ENCODE results near the gene KIF13A.
"Not testable (repeated sequence)": the region's sequence is repeated elsewhere in the genome, so short reads cannot be mapped to it uniquely, and the experiment has no call there.

Gene KIF13A

DNA sequence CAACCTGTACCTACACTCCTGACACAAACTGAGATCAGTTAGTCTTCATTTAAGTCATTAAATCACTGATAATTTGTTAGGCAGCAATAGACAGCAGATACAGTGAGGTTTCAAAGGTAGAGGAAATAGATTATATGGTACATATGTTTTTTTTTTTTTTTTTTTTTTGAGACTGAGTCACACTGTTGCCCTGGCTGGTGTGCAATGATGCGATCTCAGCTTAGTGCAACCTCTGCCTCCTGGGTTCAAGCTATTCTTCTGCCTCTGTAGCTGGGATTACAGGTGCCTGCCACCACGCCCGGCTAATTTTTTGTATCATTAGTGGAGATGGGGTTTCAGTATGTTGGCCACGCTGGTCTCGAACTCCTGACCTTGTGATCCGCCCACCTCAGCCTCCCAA is 38.2 kb upstream of the KIF13A start:
- no peak for DNase-seq (ENCODE audit: low read depth)
- H3K4me3 ChIP-seq (ENCODE audit: low read length), result no peak overlapping the region
- TF ChIP-seq, protein P1, sequence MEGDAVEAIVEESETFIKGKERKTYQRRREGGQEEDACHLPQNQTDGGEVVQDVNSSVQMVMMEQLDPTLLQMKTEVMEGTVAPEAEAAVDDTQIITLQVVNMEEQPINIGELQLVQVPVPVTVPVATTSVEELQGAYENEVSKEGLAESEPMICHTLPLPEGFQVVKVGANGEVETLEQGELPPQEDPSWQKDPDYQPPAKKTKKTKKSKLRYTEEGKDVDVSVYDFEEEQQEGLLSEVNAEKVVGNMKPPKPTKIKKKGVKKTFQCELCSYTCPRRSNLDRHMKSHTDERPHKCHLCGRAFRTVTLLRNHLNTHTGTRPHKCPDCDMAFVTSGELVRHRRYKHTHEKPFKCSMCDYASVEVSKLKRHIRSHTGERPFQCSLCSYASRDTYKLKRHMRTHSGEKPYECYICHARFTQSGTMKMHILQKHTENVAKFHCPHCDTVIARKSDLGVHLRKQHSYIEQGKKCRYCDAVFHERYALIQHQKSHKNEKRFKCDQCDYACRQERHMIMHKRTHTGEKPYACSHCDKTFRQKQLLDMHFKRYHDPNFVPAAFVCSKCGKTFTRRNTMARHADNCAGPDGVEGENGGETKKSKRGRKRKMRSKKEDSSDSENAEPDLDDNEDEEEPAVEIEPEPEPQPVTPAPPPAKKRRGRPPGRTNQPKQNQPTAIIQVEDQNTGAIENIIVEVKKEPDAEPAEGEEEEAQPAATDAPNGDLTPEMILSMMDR (conservative IDR thresholded peaks at IDR 0.05; ENCODE audit: low read depth, low read length), result no peak

DNA sequence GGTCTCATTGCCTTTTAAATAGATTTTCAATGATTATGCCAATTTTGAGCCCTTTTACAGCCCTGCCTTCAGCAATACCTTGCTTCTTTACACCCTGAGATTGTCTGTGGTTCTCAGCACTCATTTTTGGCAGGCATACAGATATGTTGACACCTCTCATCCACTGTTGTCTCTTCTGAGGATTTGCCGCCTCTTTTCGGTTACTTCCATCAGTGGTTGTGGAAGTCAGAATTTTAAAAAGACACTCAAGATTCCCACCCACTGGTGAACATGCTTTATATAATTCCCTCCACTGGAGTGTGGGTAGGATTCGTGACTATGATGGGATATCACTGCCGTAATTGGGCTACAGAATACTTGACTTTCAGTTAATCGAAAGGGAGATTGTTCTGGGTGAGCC is 37.4 kb upstream of the KIF13A start:
- TF ChIP-seq, protein P1 (conservative IDR thresholded peaks at IDR 0.05; ENCODE audit: low read depth, low read length), result no peak
- H3K4me3 ChIP-seq (ENCODE audit: low read length), result no peak overlapping the region
- no peak for DNase-seq (ENCODE audit: low read depth)

DNA sequence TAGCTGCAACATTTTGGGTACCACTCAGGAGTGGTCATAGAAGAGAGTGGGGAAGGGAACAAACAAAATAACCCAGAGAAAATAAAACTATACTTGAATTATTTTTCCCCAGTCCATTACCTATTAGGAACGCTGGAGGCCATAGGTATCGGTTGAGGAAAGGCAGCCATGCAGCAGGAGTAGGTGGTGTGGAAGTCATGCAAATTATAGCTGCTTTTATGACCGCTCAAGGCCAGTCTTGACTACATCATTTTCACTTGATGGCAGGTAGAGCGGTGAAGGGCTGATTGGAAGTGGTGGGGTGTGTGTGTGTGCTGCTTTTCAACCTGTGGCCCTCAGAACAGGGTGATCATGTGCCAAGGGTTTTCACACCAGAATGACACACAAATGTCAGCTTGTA is 36.5 kb upstream of the KIF13A start:
- TF ChIP-seq, protein P1 (conservative IDR thresholded peaks at IDR 0.05; ENCODE audit: low read depth, low read length), result no peak
- no peak overlapping the region for H3K4me3 ChIP-seq (ENCODE audit: low read length)
- no peak for DNase-seq (ENCODE audit: low read depth)

DNA sequence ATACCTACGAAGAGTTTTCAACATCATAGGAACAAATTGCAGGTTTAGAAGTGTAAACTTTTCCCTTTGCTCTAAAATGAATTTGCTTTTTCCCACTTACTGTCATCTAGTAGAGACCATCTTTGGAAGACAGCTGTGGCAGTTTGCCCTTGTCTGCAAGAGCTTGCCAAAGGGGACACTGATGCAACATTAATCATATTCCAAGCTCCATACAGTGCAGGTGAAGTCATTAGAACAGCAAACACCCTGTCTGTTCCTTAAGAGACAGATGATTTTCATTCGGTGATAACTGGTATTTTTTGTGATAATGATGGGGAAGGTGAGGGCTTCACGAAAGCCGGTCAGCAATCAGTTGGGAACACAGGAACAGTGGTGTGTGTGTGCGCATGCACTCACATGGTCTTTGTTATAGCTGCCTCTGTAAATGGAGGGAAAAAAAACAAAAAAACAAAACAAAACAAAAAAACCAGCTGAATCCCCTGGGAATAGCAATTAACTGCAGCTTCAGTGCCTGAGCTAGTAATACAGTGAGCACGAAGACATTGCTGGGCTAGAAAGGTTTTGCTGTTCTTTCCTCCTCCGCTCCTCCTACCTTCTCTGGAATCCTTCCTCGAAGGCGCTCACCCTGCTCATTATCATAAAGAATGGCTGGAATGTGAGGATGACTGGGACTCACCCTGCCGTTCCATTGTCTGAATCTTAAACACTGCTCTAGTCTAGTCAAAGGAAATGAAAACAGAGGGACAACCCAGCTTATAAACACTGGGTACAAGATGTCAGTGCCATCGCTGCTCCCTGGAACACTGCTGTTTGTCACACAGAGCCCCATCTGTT is 35.2 kb upstream of the KIF13A start:
- peak; percentile 24 for DNase-seq (ENCODE audit: low read depth)
- H3K4me3 ChIP-seq (ENCODE audit: low read length), result peak overlapping the region; percentile 24
- TF ChIP-seq, protein P1 (conservative IDR thresholded peaks at IDR 0.05; ENCODE audit: low read depth, low read length), result no peak

DNA sequence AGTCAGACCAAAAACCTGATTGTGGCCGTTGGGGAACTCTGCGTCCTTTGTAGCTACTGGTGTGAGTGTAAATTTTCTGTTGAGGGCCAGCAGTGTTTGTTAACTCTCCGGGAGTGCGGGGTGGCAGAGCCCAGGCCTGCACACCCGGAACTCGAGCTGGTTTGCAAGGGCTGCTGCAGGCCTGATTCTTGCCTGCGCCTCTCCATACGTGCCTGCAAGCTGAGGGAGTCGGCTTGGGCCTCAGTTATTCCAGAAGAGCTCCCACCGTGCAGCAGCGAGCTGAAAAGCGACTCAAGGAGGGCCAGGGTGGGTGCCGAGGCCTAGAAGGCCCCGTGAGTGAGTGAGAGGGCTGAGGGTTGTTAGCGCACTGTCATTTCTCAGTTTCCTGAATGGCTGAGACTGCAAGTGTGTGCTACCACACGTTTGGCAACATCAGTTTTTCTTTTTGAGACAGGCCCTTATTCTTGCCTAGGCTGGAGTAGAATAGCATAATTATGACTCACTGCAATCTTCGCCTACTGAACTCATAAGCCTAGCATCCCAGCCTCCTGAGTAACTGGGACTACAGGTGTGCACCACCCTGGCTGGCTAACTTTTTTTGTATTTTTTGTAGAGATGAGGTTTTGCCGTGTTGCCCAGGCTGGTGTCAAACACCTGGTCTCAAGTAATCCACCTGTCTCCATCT is 33.9 kb upstream of the KIF13A start:
- no peak for DNase-seq (ENCODE audit: low read depth)
- no peak overlapping the region for H3K4me3 ChIP-seq (ENCODE audit: low read length)
- TF ChIP-seq, protein P1 (conservative IDR thresholded peaks at IDR 0.05; ENCODE audit: low read depth, low read length), result no peak

DNA sequence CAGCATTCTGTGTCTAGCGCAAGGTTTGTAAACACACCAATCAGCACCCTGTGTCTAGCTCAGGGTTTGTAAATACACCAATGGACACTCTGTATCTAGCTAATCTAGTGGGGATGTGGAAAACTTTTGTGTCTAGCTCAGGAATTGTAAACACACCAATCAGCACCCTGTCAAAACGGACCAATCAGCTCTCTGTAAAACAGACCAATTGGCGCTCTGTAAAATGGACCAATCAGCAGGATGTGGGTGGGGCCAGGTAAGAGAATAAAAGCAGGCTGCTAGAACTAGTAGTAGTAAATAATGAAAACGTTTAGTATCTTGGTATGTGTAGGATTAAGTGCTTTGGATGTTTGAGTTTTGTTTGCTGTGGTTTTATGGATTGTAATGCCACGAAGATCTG is 33.1 kb upstream of the KIF13A start:
- not testable (repeated sequence) for H3K4me3 ChIP-seq (ENCODE audit: low read length); DNase-seq (ENCODE audit: low read depth)

DNA sequence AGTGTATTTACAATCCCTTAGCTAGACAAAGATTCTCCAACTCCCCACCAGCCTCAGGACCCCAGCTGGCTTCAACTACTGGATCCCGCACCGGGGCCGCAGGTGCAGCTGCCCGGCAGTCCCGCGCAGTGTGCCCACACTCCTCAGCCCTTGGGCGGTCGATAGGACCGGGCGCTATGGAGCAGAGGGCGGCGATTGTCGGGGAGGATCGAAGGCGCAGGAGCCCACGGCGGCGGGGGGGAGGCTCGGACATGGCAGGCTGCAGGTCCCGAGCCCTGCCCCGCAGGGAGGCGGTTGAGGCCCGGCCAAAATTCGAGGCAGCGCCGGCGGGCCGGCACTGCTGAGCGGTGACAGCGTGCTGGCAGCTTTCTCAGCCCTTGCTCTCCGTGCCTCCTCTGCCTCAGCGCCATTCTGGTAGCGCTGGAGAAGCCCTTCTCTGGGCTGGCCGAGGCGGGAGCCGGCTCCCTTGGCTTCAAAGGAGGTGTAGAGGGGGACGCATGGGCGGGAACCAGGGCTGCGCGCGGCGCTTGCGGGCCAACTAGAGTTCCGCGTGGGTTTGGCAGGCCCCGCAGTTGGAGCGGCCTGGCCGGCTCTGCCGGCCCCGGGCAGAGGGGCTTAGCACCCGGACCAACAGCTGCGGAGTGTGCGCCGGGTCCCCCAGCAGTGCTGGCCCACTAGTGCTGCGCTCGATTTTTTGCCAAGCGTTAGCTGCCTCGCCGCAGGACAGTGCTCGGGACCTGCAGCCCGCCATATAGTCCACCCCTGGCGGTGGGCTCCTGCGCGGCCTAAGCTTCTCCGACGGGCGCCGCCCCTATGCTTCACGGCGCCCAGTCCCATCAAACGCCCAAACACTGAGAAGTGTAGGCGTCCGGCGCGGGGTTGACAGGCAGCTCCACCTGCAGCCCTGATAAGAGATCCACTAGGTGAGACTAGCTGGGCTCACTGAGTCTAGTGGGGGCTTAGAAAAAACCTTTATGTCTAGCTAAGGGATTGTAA is 32.4 kb upstream of the KIF13A start:
- H3K4me3 ChIP-seq (ENCODE audit: low read length), result no peak overlapping the region
- DNase-seq (ENCODE audit: low read depth), result no peak
- TF ChIP-seq, protein P1 (conservative IDR thresholded peaks at IDR 0.05; ENCODE audit: low read depth, low read length), result no peak

DNA sequence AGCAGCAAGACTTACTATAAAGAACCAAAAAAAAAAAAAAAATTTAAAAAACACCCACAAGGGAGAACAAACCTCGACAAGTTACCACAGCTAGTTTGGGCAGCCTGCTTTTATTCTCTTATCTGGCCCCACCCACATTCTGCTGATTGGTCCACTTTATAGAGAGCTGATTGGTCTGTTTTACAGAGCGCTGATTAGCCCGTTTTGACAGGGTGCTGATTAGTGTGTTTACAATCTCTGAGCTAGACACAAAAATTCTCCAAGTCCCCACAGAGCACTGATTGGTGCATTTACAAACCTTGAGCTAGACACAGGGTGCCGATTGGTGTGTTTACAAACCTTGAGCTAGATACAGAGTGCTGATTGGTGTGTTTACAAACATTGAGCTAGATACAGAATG is 31.7 kb upstream of the KIF13A start:
- H3K4me3 ChIP-seq (ENCODE audit: low read length); DNase-seq (ENCODE audit: low read depth): not testable (repeated sequence)
